Mesendoderm (in vitro differentiated cells): ENCODE results near the gene TPPP.
"Not testable (repeated sequence)": the region's sequence is repeated elsewhere in the genome, so short reads cannot be mapped to it uniquely, and the experiment has no call there.

Experiments used
- DNase-seq: peaks from one replicate; pipeline ENCODE4 v3.0.0; 2013
- H2AK5ac ChIP-seq: 2 replicates; pipeline ENCODE4 v1.6.1; 2013; ENCODE audit warnings: low read length, inconsistent platforms
- H2BK120ac ChIP-seq: 2 replicates; pipeline ENCODE4 v1.6.1; 2013; ENCODE audit warnings: low read depth, mild to moderate bottlenecking, low read length, moderate library complexity, mixed read lengths
- H2BK15ac ChIP-seq: replicated peaks from 2 replicates; pipeline ENCODE4 v1.6.1; 2013; ENCODE audit warnings: low read depth, mild to moderate bottlenecking, moderate library complexity
- H2BK5ac ChIP-seq: 2 replicates; pipeline ENCODE4 v1.6.1; 2013; ENCODE audit warnings: low read length, inconsistent platforms
- H3K18ac ChIP-seq: 2 replicates; pipeline ENCODE4 v1.6.1; 2013; ENCODE audit warnings: mild to moderate bottlenecking, low read length, mixed read lengths
- H3K23ac ChIP-seq: one replicate; pipeline ENCODE4 v1.6.1; 2013; ENCODE audit warnings: low read length
- H3K27ac ChIP-seq: 2 replicates; pipeline ENCODE4 v1.5.1; 2013; ENCODE audit warnings: low read depth, mild to moderate bottlenecking, inconsistent platforms, low read length, moderate library complexity
- H3K27me3 ChIP-seq: 2 replicates; pipeline ENCODE4 v1.6.1; 2013; ENCODE audit warnings: low read length, control low read depth, mild to moderate bottlenecking, inconsistent platforms; ENCODE audit not compliant: insufficient read depth, poor library complexity
- H3K36me3 ChIP-seq: 2 replicates; pipeline ENCODE4 v1.6.1; 2013; ENCODE audit warnings: low read length, inconsistent platforms; ENCODE audit not compliant: control insufficient read depth, insufficient read depth
- H3K4ac ChIP-seq: one replicate; pipeline ENCODE4 v1.6.1; 2013; ENCODE audit warnings: low read depth, mild to moderate bottlenecking, low read length, moderate library complexity
- H3K4me1 ChIP-seq: 2 replicates; pipeline ENCODE4 v1.6.1; 2013; ENCODE audit warnings: low read depth, low read length, inconsistent platforms; ENCODE audit not compliant: control insufficient read depth
- H3K4me2 ChIP-seq: 2 replicates; pipeline ENCODE4 v1.6.1; 2013; ENCODE audit warnings: low read length
- H3K4me3 ChIP-seq: 2 replicates; pipeline ENCODE4 v1.5.1; 2013; ENCODE audit warnings: mild to moderate bottlenecking, low read length
- H3K56ac ChIP-seq: one replicate; pipeline ENCODE4 v1.6.1; 2013; ENCODE audit warnings: low read length
- H3K79me1 ChIP-seq: 2 replicates; pipeline ENCODE4 v1.6.1; 2013; ENCODE audit warnings: low read length, inconsistent platforms
- H3K79me2 ChIP-seq: 2 replicates; pipeline ENCODE4 v1.6.1; 2013; ENCODE audit warnings: mild to moderate bottlenecking, low read length; ENCODE audit not compliant: control insufficient read depth, insufficient read depth
- H3K9ac ChIP-seq: 2 replicates; pipeline ENCODE4 v1.6.1; 2013; ENCODE audit warnings: low read length, inconsistent platforms
- H4K5ac ChIP-seq: one replicate; pipeline ENCODE4 v1.6.1; 2013; ENCODE audit warnings: low read length
- H4K8ac ChIP-seq: one replicate; pipeline ENCODE4 v1.6.1; 2013; ENCODE audit warnings: low read depth, mild to moderate bottlenecking, control low read depth, low read length, moderate library complexity
- WGBS: extraction: QIAGEN DNeasy Blood & Tissue Kit; methylation state at CpG from one replicate; pipeline ENCODE4 v1.1.7; 2013; ENCODE audit warnings: low lambda C conversion rate, missing lambda C conversion rate; ENCODE audit not compliant: insufficient coverage; ENCODE audit errors: extremely low coverage; 5-methylcytosine and 5-hydroxymethylcytosine counted together

Gene TPPP

GRCh38 chr5:682651-683358 lies 10.3 kb downstream of the TPPP start:
- not testable (repeated sequence) for H3K36me3 ChIP-seq, H3K79me1 ChIP-seq, H3K18ac ChIP-seq, H2BK120ac ChIP-seq, H3K4ac ChIP-seq, H4K5ac ChIP-seq, H3K23ac ChIP-seq, H3K27me3 ChIP-seq, H3K4me1 ChIP-seq, H2BK5ac ChIP-seq, H3K4me2 ChIP-seq, H3K9ac ChIP-seq, H2AK5ac ChIP-seq, H3K79me2 ChIP-seq, H4K8ac ChIP-seq, H3K56ac ChIP-seq, H3K27ac ChIP-seq, H3K4me3 ChIP-seq, H2BK15ac ChIP-seq, DNase-seq
- WGBS = no CpG with 5 or more reads among the region's 17 CpGs

- H3K4me3 ChIP-seq, H3K27me3 ChIP-seq, H2AK5ac ChIP-seq, H3K23ac ChIP-seq, H3K79me1 ChIP-seq, H3K4me1 ChIP-seq, H3K56ac ChIP-seq, H3K4ac ChIP-seq, H2BK5ac ChIP-seq, H3K9ac ChIP-seq, H3K18ac ChIP-seq, H4K5ac ChIP-seq, H2BK120ac ChIP-seq, H4K8ac ChIP-seq, H3K36me3 ChIP-seq, H3K27ac ChIP-seq, H3K79me2 ChIP-seq, H2BK15ac ChIP-seq, H3K4me2 ChIP-seq, DNase-seq: not testable (repeated sequence)
- WGBS = no CpG with 5 or more reads among the region's 3 CpGs
Observed at GRCh38 chr5:682216-682615, 10.9 kb downstream of the TPPP start.

GRCh38 chr5:681317-682191 lies 11.6 kb downstream of the TPPP start:
- no CpG with 5 or more reads among the region's 17 CpGs for WGBS
- H3K4me3 ChIP-seq = not testable (repeated sequence)

GRCh38 chr5:680836-681235 lies 12.3 kb downstream of the TPPP start:
- H3K79me2 ChIP-seq, H3K4me3 ChIP-seq, H3K27ac ChIP-seq, H2BK5ac ChIP-seq, H3K56ac ChIP-seq, H2BK15ac ChIP-seq, H3K9ac ChIP-seq, H2BK120ac ChIP-seq, H3K4me2 ChIP-seq, H2AK5ac ChIP-seq, H4K8ac ChIP-seq, H4K5ac ChIP-seq, H3K36me3 ChIP-seq, H3K4ac ChIP-seq, H3K79me1 ChIP-seq, H3K27me3 ChIP-seq, DNase-seq, H3K23ac ChIP-seq, H3K4me1 ChIP-seq, H3K18ac ChIP-seq: not testable (repeated sequence)
- no CpG with 5 or more reads among the region's 13 CpGs for WGBS

More at GRCh38 chr5:681317-682191, 11.6 kb downstream of the TPPP start:
- H3K36me3 ChIP-seq, H3K4me1 ChIP-seq, H3K23ac ChIP-seq, H2BK120ac ChIP-seq, H4K8ac ChIP-seq, H2BK15ac ChIP-seq, H2BK5ac ChIP-seq, H3K27me3 ChIP-seq, H2AK5ac ChIP-seq, H3K56ac ChIP-seq, H3K18ac ChIP-seq, H3K4ac ChIP-seq, H3K4me2 ChIP-seq, H3K79me2 ChIP-seq, DNase-seq, H3K9ac ChIP-seq, H3K79me1 ChIP-seq, H3K27ac ChIP-seq, H4K5ac ChIP-seq: not testable (repeated sequence)

GRCh38 chr5:680118-680795 lies 12.9 kb downstream of the TPPP start:
- not testable (repeated sequence) for H3K4me2 ChIP-seq, H3K9ac ChIP-seq, H4K5ac ChIP-seq, H3K18ac ChIP-seq, H3K36me3 ChIP-seq, H3K4me1 ChIP-seq, H3K56ac ChIP-seq, H3K79me2 ChIP-seq, DNase-seq, H4K8ac ChIP-seq, H3K79me1 ChIP-seq, H3K27me3 ChIP-seq, H3K4me3 ChIP-seq, H2BK15ac ChIP-seq, H2BK120ac ChIP-seq, H2BK5ac ChIP-seq, H3K23ac ChIP-seq, H2AK5ac ChIP-seq, H3K27ac ChIP-seq, H3K4ac ChIP-seq
- no CpG with 5 or more reads among the region's 32 CpGs for WGBS
